ENCODE results near the gene CORO6.
A peak's percentile ranks its signal among the peaks of the same experiment; 100 is the strongest.

The CORO6 gene

DNA sequence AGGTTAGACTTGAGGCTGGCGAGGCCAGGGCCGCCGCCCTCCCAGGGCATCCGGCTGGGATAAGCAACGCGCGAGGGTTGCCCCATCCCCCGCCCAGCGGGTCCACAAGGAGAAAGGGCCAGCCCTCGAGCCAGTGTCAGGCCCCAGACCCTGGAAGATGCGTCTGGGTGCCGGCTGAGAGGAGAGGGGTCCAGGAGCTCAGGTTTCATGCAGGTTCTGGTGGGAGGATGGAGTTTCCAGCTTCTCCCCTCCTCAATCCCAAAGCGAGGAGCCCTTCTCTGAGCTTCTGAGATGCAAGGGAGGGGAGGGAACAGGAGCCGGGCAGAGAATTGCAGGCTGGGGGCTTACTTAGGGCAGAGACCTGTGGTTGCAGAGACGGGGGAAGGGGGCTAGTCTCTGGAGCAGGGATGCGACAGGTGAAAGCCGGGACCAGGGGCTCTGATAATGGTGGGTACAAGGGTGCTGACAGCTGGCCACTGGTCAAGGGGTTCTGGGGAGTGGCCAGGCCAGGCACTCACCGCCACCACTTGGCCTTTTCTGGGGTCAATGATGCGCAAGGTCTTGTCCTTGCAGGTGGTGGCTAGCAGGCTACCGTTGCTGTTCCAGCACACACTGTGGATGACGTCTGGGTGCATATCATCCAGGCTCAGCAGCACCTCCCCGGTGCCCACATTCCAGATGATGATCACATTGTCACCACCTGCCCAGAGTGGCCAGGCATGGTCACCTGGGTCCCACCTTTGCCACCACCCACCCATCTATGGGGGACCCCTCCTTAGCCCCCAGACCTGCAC lies 4.2 kb downstream of the CORO6 start:
- no peak for DNase-seq (ENCODE audit: low read depth)

GRCh38 chr17:29617481-29618271 lies 5.0 kb downstream of the CORO6 start:
- peak overlapping the region; percentile 54 for H3K4me3 ChIP-seq (ENCODE audit: low read depth, low read length)
- peak; percentile 53 for DNase-seq (ENCODE audit: low read depth)
- TF ChIP-seq, protein P1, sequence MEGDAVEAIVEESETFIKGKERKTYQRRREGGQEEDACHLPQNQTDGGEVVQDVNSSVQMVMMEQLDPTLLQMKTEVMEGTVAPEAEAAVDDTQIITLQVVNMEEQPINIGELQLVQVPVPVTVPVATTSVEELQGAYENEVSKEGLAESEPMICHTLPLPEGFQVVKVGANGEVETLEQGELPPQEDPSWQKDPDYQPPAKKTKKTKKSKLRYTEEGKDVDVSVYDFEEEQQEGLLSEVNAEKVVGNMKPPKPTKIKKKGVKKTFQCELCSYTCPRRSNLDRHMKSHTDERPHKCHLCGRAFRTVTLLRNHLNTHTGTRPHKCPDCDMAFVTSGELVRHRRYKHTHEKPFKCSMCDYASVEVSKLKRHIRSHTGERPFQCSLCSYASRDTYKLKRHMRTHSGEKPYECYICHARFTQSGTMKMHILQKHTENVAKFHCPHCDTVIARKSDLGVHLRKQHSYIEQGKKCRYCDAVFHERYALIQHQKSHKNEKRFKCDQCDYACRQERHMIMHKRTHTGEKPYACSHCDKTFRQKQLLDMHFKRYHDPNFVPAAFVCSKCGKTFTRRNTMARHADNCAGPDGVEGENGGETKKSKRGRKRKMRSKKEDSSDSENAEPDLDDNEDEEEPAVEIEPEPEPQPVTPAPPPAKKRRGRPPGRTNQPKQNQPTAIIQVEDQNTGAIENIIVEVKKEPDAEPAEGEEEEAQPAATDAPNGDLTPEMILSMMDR (IDR thresholded peaks at IDR 0.05; ENCODE audit: low read depth, low read length, missing control alignments), result peak; percentile 91

More for the DNA sequence above, 4.2 kb downstream of the CORO6 start:
- H3K4me3 ChIP-seq (ENCODE audit: low read depth, low read length), result peak overlapping the region; percentile 54
- TF ChIP-seq, protein P1 (IDR thresholded peaks at IDR 0.05; ENCODE audit: low read depth, low read length, missing control alignments), result no peak

- TF ChIP-seq, protein P1 (IDR thresholded peaks at IDR 0.05; ENCODE audit: low read depth, low read length, missing control alignments), result peak; percentile 82
- H3K4me3 ChIP-seq (ENCODE audit: low read depth, low read length), result peak overlapping the region; percentile 54
- DNase-seq (ENCODE audit: low read depth), result peak; percentile 71
Observed at GRCh38 chr17:29617125-29617480, 5.6 kb downstream of the CORO6 start.

DNA sequence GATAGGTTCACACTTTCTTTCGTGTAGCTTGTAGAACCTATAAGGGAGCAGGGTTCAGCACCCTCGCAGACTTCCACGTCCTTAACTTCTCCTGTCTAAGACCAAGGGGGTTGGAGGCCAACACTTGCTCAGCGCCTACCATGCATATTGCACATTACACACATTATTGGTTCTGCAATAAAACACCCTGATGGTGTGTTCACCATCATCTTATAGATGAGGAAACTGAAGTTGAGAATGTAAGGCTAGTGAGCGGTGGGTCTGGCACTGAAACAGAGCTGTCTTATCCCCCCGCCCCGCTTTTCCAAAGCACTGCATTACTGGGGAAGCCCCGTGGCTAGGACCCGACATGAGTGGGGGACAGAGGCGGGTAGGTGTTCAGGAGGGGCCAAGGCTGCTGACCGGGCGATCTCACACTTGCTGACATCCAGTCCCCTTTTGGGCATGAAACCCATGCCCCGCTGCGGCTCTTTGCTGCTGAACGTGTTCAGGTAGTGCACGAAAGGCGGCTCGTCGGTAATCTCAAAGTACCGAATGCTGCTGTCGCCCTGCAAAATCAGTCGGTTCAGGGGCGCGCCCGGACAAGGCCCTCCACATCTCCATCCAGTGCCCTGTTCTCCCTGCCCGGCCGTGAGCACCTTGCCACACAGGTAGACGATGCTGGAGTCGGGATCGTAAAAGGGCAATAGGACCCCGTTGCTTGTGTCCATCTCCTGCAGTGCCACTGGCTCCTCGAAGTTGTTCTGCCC lies 6.2 kb downstream of the CORO6 start:
- DNase-seq (ENCODE audit: low read depth), result no peak
- TF ChIP-seq, protein P1 (IDR thresholded peaks at IDR 0.05; ENCODE audit: low read depth, low read length, missing control alignments), result no peak
- H3K4me3 ChIP-seq (ENCODE audit: low read depth, low read length), result peak overlapping the region; percentile 40

DNA sequence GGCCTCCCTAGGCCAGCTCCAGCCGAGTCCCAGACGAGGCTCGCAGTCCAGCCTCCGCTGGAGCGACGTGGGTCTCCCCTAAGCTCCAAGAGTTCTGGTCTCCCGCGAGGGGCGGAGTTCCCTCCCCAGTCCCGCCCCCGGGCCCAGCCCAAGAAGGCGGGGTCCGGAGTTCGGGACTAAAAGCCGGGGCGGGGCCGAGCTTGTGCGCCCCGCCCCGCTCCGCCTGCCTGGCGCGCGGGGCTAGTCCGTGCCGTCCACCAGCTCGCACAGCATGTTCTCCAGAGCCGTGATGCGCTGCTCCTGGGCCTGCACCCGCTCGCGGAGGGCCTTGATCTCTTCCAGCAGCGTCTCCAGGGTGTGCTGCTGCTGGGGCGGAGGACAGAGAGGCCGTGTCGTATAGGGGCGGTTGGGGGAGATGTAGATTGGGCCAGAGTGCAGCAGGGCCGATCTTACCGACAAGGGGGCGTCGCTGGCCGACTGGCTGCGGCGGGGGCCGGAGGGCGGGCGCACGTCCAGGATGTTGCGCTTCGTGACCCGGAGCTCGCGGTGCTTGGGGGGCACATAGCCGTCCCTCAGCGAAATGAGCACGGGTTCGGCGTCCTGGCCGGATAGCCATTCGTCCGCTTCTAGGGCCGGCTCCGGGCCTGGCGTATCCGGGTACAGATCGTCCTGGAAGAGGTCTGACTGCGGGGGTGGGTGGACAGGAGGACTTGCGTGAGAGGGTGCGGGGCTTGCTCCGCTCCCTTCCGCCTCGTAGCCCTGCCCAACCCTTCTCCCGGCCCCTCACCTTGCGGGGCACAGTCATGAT lies 7.0 kb downstream of the CORO6 start:
- TF ChIP-seq, protein P1 (IDR thresholded peaks at IDR 0.05; ENCODE audit: low read depth, low read length, missing control alignments), result no peak
- peak overlapping the region; percentile 40 for H3K4me3 ChIP-seq (ENCODE audit: low read depth, low read length)
- DNase-seq (ENCODE audit: low read depth), result peak; percentile 36

- peak overlapping the region; percentile 39 for H3K4me3 ChIP-seq (ENCODE audit: low read depth, low read length)
- TF ChIP-seq, protein P1 (IDR thresholded peaks at IDR 0.05; ENCODE audit: low read depth, low read length, missing control alignments), result no peak
- DNase-seq (ENCODE audit: low read depth), result no peak
Observed at GRCh38 chr17:29615048-29615385, 7.7 kb downstream of the CORO6 start.
